CD14-positive monocyte (primary cell): ENCODE data around the gene CCDC170. TPM values are rescaled to one million over a fixed set of nuclear protein-coding genes. Genes with fewer than 3 reads are reported as not detected.

Experiments
- DNase-seq, 3 donors: peaks; one replicate each; pipeline ENCODE4 v3.0.0-alpha.2; 2011 to 2022
- H2AFZ ChIP-seq: 2 replicates; pipeline ENCODE4 v1.6.0; 2012; ENCODE audit warnings: mild to moderate bottlenecking, low read depth, low read length, inconsistent platforms; ENCODE audit not compliant: insufficient read depth, poor library complexity, severe bottlenecking
- H3K27ac ChIP-seq, 2 donors: 1 replicate in 1 of 2; 2 replicates in 1 of 2; pipeline ENCODE4 v1.5.1; 2012 to 2013; ENCODE audit warnings: low read length in 2 of 2, control low read depth in 1 of 2, inconsistent platforms in 1 of 2, low read depth in 1 of 2, mild to moderate bottlenecking in 1 of 2
- H3K27me3 ChIP-seq, 2 donors: one replicate each; pipeline versions ENCODE4 v1.6.0 to v1.6.1; 2011 to 2013; ENCODE audit warnings: low read length in 2 of 2; ENCODE audit not compliant: control insufficient read depth in 2 of 2, insufficient read depth in 2 of 2
- H3K36me3 ChIP-seq, 2 donors: replicated peaks in 1 of 2; 1 replicate in 1 of 2; 2 replicates in 1 of 2; pipeline versions ENCODE4 v1.5.1 to v1.6.1; 2012 to 2013; ENCODE audit warnings: low read length in 2 of 2, control low read depth in 1 of 2, inconsistent platforms in 1 of 2, mild to moderate bottlenecking in 1 of 2; ENCODE audit not compliant: insufficient read depth in 2 of 2, control insufficient read depth in 1 of 2
- H3K4me1 ChIP-seq, 2 donors: 1 replicate in 1 of 2; 2 replicates in 1 of 2; pipeline versions ENCODE4 v1.5.1 to v1.6.1; 2012 to 2013; ENCODE audit warnings: low read length in 2 of 2, control low read depth in 1 of 2, inconsistent platforms in 1 of 2, mild to moderate bottlenecking in 1 of 2, moderate library complexity in 1 of 2; ENCODE audit not compliant: insufficient read depth in 2 of 2, control insufficient read depth in 1 of 2
- H3K4me2 ChIP-seq: replicated peaks from 2 replicates; pipeline ENCODE3; 2012; ENCODE audit warnings: low read length, moderate library complexity, mild to moderate bottlenecking; ENCODE audit not compliant: poor library complexity, severe bottlenecking; ENCODE audit errors: extremely low read depth
- H3K4me3 ChIP-seq, 3 experiments: fragments of 200-600 bp in 1 of 3; sonication (generic) in 1 of 3; replicated peaks in 1 of 3; 1 replicate in 2 of 3; 2 replicates in 1 of 3; pipeline ENCODE4 v1.5.1; 2011 to 2013; ENCODE audit warnings: low read length in 3 of 3, mild to moderate bottlenecking in 3 of 3, control low read depth in 2 of 3, low read depth in 2 of 3, inconsistent platforms in 1 of 3, moderate library complexity in 1 of 3
- H3K79me2 ChIP-seq: 2 replicates; pipeline ENCODE4 v1.6.0; 2012; ENCODE audit warnings: mild to moderate bottlenecking, control low read depth, inconsistent platforms, low read length, moderate library complexity; ENCODE audit not compliant: insufficient read depth
- H3K9ac ChIP-seq: 2 replicates; pipeline ENCODE4 v1.6.0; 2017; ENCODE audit warnings: low read length, mild to moderate bottlenecking; ENCODE audit not compliant: insufficient read depth, poor library complexity, severe bottlenecking
- H3K9me3 ChIP-seq, 2 donors: replicated peaks in 1 of 2; 1 replicate in 1 of 2; 2 replicates in 1 of 2; pipeline versions ENCODE4 v1.5.1 to v1.6.1; 2012 to 2013; ENCODE audit warnings: low read length in 2 of 2, control low read depth in 1 of 2; ENCODE audit not compliant: control insufficient read depth in 1 of 2, insufficient read depth in 1 of 2
- H4K20me1 ChIP-seq: 2 replicates; pipeline ENCODE4 v1.6.0; 2012; ENCODE audit warnings: mild to moderate bottlenecking, low read length, control low read depth, moderate library complexity; ENCODE audit not compliant: insufficient read depth
- H3K27ac Mint-ChIP-seq, 7 donors: one replicate each; pipeline ENCODE4 v1.8.0; 2020; ENCODE audit warnings: mild to moderate bottlenecking in 7 of 7, mixed read lengths in 7 of 7, moderate library complexity in 6 of 7, inconsistent platforms in 2 of 7
- H3K27me3 Mint-ChIP-seq, 3 donors: one replicate each; pipeline ENCODE4 v1.8.0; 2021 to 2022; ENCODE audit warnings: low read depth in 3 of 3, mild to moderate bottlenecking in 3 of 3, mixed read lengths in 3 of 3, moderate library complexity in 3 of 3, inconsistent platforms in 1 of 3
- H3K36me3 Mint-ChIP-seq, 2 donors: one replicate each; pipeline ENCODE4 v1.8.0; 2020; ENCODE audit warnings: mixed read lengths in 2 of 2, inconsistent platforms in 1 of 2, mild to moderate bottlenecking in 1 of 2
- H3K4me1 Mint-ChIP-seq: one replicate; pipeline ENCODE4 v1.8.0; 2020; ENCODE audit warnings: mild to moderate bottlenecking, mixed read lengths
- H3K4me3 Mint-ChIP-seq, 2 donors: one replicate each; pipeline ENCODE4 v1.8.0; 2020; ENCODE audit warnings: mild to moderate bottlenecking in 2 of 2, mixed read lengths in 2 of 2, moderate library complexity in 1 of 2
- H3K9me3 Mint-ChIP-seq, 7 donors: one replicate each; pipeline ENCODE4 v1.8.0; 2020 to 2022; ENCODE audit warnings: mixed read lengths in 7 of 7, mild to moderate bottlenecking in 6 of 7, moderate library complexity in 6 of 7, inconsistent platforms in 2 of 7
- CTCF ChIP-seq: fragments of 200-600 bp; IDR thresholded peaks from one replicate; pipeline ENCODE4 v1.8.0; 2022; ENCODE audit warnings: antibody characterized with exemption, mild to moderate bottlenecking
- WGBS: methylation state at CpG from one replicate; pipeline ENCODE4 v1.1.5; 2013; ENCODE audit warnings: missing lambda C conversion rate; ENCODE audit not compliant: insufficient coverage; 5-methylcytosine and 5-hydroxymethylcytosine counted together
- intact Hi-C, 2 donors: fragments of 100-400 bp; cut with micrococcal nuclease; formaldehyde crosslinking; loops; one replicate each; pipeline versions ENCODE4 v1.15.0 to v1.15.1; 2023
- polyA plus RNA-seq, 3 donors: library from polyadenylated mRNA; depleted of rRNA in 1 of 3; unstranded in 2 of 3; stranded (reverse) in 1 of 3; fragments of 300-500 nt in 2 of 3; fragments of >200 nt in 1 of 3; fragmentation: Illumina TruSeq in 2 of 3; gene quantifications; 1 replicate in 2 of 3; 2 replicates in 1 of 3; pipeline ENCODE4 v1.2.3, GENCODE V29; 2012 to 2021
- small RNA-seq: library from RNA; depleted of rRNA; stranded (forward); fragments of <200 nt; gene quantifications from one replicate; pipeline ENCODE3, GENCODE V24; 2012; ENCODE audit warnings: low read depth; ENCODE audit not compliant: insufficient read length

The CCDC170 gene
- polyA plus RNA-seq, 3 donors, result 4.2 to 7.0 (median 6.3) TPM

DNA sequence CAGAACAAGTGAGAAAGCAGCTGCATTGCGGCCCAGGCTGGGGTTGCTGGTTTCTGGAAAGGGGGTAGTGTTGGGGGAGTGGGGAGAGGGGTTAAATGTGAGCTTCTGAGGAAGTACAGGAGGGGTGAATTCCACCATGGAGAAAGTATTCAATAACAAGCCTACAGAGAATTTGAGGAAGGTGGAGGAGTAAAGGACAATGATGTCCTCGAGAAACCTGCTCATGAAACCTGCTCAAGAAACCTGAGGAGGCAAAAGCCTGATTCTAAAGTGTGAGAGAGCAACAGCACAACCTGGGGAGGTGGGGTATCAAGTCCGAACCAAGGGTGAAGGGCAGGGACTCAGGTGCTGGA is 175.4 kb downstream of the CCDC170 start:
- Mint-ChIP-seq H3K4me1 (no peaks in the 10 kb centered on the region), H3K27ac (no peak overlapping the region), H3K27me3 (peaks cover 3 to 7% (median 5%) of the 10 kb centered on the region in 3 donors), H3K9me3 (peaks cover 0 to 5% (median 2%) of the 10 kb centered on the region in 7 donors), H3K36me3 (no peaks in the 10 kb centered on the region), H3K4me3 (no peak overlapping the region)
- no peaks in the 10 kb centered on the region for H3K79me2 ChIP-seq
- intact Hi-C loops, result no loop called here
- H3K4me3 ChIP-seq, result no peak overlapping the region
- DNase-seq, result no peak
- H3K4me1 ChIP-seq, result no peaks in the 10 kb centered on the region
- 96% methylated on average over 2 of the region's 3 CpGs for WGBS
- no peaks in the 10 kb centered on the region for H4K20me1 ChIP-seq
- no peaks in the 10 kb centered on the region for H3K36me3 ChIP-seq
- H3K27me3 ChIP-seq, result no peaks in the 10 kb centered on the region
- no peak for TF ChIP-seq CTCF
- no peak overlapping the region for H2AFZ ChIP-seq
- no peaks in the 10 kb centered on the region for H3K9me3 ChIP-seq
- H3K27ac ChIP-seq, result no peak overlapping the region
- H3K4me2 ChIP-seq, result no peak overlapping the region
- H3K9ac ChIP-seq, result no peak overlapping the region

- Histone ChIP-seq H2AFZ (no peak overlapping the region), H4K20me1 (no peaks in the 10 kb centered on the region), H3K27me3 (no peaks in the 10 kb centered on the region), H3K9ac (no peak overlapping the region), H3K4me1 (peaks cover 1 to 2% of the 10 kb centered on the region in 2 donors), H3K4me3 (no peak overlapping the region), H3K36me3 (no peaks in the 10 kb centered on the region), H3K79me2 (no peaks in the 10 kb centered on the region), H3K4me2 (no peak overlapping the region), H3K9me3 (no peaks in the 10 kb centered on the region), H3K27ac (no peak overlapping the region)
- Mint-ChIP-seq H3K4me3 (no peak overlapping the region), H3K27me3 (peaks cover 3 to 7% (median 5%) of the 10 kb centered on the region in 3 donors), H3K4me1 (peaks cover 3% of the 10 kb centered on the region), H3K36me3 (no peaks in the 10 kb centered on the region), H3K27ac (no peak overlapping the region), H3K9me3 (peaks cover 0 to 5% (median 2%) of the 10 kb centered on the region in 7 donors)
- TF ChIP-seq CTCF, result no peak
- DNase-seq, result no peak
- WGBS, result 92% methylated on average over 3 of the region's 8 CpGs
- intact Hi-C loops, result loop anchor here in 1 of 2 donors (10.0 kb wide), 1 partner anchor 455 kb away; no protein-coding TSS in a partner anchor
Observed at GRCh38 chr6:151670116-151670515, 176.3 kb downstream of the CCDC170 start.

Small RNAs within 50 kb of the gene (small RNA-seq; reads per million reads assigned to genes)
- not detected for gene RNU6-813P

Other genes with a start within 250 kb of the CCDC170 start
- gene ZBTB2, start 102.5 kb upstream of the CCDC170 start, polyA plus RNA-seq, result 10 to 100 TPM in 1 of 3 donors, 1 to 10 TPM in 2; 7.2 to 14.0 (median 9.6) TPM
- gene RMND1, start 41.9 kb upstream of the CCDC170 start, polyA plus RNA-seq, result 1 to 10 TPM; 5.7 to 6.7 (median 6.6) TPM